Embryonic facial prominence (tissue), 1 donor: ENCODE measurements around the gene PLAU.

Experiments used
- DNase-seq: peaks from one replicate; pipeline ENCODE4 v3.0.0-alpha.2; 2016; ENCODE audit errors: extremely low spot score

PLAU gene

DNA sequence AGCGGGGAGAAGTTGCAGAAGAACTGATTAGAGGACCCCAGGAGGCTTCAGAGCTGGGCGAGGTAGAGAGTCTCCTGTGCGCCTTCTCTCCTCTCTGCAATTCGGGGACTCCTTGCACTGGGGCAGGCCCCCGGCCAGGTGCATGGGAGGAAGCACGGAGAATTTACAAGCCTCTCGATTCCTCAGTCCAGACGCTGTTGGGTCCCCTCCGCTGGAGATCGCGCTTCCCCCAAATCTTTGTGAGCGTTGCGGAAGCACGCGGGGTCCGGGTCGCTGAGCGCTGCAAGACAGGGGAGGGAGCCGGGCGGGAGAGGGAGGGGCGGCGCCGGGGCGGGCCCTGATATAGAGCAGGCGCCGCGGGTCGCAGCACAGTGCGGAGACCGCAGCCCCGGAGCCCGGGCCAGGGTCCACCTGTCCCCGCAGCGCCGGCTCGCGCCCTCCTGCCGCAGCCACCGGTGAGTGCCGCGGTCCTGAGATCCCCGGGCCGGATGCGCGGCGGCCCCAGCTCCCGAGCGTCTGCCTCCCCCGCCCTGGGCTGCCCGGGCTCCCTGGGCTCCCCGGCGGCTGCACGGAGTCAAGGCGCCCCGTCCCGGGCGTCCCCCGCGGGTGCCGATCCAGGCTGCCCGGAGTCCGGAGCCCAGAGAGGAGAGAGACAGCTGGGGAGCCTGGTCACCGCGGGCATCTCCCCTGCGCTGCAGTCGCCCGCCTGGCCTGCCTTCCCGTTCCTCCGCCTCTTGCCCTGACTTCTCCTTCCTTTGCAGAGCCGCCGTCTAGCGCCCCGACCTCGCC lies at the start of gene PLAU:
Gene PLAU (plus strand): TSS at position 369 of the 789 bp plus-strand sequence. CDS start 424 bp downstream, outside the sequence.
- no peak for DNase-seq

DNA sequence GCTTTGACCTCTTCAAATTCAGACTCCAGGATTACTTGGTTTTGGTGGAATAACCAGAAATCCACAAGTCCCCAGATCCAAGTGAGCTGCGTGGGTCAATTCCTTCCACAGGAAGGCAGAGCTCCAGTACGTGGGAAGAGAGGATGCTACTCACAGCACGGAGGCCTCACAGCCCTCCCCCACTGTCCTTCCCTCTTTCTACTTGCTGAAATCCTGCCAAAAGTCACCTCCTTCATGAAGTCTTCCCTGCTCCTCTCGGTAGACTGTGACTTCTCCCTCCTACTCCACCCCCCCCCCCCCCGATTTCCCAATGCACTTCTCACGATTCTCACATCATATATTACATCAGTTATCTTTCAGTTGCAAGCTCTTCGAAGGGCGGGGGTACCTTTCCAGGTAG lies 48.9 kb upstream of the PLAU start:
- no peak for DNase-seq

DNA sequence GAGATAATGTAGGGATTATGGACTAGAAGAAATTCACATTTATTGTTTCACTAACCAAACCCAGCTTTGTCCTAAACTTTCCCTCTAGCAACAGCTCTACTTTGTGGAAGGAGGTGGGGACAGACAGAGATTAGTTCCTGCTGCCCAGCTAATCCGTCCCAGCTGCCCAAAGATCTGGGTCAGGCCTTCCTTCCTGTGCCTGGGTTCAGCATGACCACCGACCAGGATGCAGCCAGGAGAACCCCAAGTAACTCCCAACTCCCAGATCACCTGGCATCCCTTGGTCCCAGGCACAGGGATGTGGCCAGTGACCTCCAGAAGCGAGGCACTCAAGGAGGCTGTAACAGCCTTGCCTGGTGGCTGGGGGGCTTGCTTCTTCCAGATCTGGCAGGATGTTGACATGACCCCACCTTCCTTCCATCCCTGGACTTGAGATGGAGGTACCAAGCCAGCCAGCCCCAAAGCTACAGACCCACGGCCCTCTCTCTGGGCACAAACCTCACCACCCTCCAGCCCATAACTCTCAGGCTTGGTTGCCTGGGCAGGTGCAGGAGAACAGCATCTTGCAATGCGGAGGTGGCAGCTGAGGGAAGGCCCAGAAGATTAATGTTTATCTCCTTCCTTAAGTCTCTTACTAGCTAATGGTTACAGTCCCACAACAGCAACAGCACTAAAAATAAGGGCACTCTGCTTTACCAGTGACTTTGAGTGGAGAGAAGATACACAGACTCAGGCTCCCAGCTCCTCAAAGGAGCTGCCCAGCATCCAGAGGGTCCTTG lies 47.7 kb upstream of the PLAU start:
- DNase-seq, result no peak

DNA sequence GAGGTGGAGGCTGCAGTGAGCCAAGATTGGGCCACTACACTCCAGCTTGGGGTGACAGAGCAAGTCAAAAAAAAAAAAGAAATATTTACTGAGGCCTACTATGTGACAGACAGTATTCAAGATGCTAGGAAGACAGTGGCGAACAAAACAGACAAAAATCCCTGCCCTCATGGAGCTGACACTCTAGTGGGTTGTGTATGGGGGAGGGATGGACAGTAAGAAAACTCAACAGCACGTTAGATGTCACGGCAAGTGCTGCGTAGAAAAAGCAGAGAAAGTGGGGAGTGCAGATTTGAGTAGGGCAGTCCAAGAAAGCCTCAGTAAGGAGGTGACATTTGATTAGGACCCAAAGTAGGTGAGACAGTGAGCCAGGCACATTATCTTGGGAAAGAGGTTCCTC lies 46.7 kb upstream of the PLAU start:
- no peak for DNase-seq

DNA sequence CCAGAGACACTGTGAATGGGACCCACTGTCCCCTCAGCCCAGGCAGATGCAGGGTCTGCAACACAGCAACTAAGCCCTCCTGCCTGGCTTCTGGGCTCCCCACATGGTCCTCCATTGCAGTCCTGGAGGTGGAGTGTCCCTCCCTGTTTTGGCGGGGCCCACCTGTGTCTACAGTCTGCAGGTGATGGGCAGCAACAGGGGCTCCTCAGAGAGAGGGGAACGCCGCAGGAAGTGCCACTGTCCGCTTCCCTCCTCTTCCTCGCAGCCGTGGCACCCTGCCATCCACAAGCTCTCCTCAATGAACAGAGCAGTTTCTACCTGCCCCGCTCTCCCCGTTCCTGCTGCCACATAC lies 45.8 kb upstream of the PLAU start:
- DNase-seq, result no peak

DNA sequence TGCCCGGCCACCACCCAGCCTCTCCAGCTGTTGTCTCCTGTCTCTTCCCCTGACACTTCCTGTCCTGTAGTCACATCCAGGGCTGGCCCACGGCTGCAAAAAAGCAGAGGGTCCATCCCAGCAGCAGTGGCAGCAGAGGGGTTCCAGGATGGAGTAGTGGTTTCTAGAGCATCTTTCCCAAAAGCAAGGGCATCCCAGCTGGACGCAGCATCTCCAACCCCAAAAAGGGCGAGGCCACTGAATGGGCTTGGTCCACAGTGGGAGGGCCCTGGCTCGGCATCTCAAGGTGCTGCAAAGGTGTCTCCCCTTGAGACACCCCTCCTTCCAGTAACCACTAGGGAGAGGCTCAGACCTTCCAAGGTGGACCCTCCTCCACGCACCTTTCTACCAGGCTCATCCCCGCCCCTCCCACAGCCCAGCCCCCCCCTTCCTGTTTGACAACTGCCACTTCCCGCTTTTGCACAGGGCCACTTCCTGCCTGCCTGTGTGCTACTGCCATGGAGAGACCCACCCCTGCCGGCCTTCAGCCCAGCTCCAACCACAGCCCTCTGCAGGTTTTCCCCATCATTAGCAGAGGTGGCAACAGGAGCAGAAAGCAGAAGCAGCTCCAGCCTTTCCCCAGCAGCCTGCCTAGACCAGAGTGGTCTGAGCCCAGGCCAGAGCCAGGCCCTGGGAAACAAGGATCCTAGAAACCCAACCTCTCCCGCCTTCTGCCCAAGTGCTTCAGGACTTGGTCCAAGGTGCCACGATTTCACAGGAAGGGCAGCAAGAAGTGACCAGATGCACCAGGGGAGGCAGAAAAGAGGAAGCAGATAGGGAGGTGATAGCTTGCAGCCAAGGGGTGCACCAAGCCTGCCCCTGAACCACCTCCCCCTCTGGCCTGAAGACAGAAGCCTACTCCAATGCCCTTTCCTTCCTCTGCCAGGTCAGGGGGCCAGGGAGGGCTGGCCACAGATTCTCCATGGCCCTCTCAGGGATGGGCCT lies 45.2 kb upstream of the PLAU start:
- no peak for DNase-seq

DNA sequence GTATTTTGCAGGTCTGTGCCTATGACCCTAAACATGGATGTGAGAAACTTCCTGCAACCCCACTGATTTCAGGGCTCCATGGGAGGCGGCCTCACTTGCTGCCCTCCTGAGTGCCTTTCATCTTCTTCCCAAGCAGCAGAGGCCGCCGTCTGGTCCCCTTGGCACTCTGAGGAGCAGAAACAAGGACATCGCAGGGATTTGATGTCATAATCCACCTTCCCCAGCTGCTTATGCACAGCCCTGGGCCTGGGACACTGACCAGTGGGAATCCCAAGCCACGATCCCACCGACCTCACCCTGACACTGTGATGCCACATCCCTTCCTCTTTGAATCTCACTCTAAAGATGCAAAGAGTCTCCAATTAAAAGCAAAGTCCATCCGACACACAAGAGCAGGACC lies 44.3 kb upstream of the PLAU start:
- DNase-seq, result no peak

DNA sequence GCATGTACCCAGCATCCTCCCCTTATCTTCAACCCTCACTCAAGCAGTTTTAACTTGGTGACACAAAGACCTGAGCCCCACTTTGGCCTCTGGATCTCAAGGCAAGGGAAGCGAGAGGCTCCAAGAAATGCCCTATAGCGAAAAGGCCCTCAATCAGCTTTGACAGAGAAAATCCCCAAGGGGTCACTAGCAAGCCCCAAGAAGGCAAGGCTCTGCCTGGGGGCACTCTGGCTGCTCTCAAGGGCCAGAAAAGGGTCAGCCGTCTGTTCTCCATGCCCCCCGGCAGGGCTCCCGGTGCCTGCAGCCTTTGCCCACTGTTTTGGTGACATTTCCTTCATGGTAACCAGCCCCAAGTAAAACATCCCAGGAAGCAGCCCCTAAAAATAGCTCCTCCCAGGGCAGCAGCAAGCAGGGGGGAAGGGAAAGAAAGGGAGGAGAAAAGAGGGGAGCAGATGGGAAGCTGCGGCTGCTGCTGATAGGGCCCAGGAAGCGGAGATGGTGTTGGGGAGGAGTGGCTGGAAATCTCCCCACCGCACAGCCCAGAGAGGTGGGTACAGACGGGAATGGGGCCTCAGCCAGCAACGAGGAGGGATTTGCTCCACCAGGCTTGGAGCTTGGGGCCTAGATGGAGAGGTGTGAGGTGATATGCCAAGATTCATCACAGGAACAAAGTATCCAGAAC lies 43.7 kb upstream of the PLAU start:
- DNase-seq, result no peak

DNA sequence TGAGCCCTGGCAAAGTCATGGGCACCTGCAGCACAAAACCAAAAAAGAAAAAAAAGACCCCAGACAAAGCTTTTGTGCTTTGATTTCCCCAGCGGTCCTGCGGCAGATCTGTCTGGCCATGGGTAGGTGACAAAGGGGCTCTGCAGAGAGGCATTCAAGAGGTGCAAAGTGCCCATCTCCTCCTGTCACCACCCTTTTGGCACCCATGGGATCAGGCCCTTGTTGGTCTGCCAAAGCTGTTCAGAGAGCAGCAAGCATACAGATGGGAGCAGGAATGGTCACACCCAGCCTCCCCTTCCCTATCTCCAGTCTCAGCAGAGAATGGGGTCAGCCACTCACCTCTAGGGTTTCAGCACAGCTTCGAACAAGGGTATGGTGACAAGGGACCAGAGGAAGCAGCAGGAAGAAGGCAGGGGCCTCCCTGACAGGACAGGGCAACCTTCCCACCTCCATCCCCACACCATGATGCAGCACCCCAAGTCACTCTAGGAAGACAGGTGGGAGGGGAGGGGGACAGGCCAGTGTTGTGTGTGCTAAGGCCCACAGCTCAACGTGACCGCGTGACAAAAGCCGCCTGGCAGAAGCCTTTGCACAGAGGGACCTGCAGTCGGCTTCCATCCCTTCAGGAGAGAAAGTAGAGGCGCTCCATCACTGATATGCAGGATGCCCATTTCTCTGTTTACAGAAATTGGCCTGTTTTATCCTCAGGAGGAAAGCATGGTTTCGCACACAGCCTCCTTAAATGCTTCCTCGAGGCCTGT lies 42.9 kb upstream of the PLAU start:
- DNase-seq, result no peak

DNA sequence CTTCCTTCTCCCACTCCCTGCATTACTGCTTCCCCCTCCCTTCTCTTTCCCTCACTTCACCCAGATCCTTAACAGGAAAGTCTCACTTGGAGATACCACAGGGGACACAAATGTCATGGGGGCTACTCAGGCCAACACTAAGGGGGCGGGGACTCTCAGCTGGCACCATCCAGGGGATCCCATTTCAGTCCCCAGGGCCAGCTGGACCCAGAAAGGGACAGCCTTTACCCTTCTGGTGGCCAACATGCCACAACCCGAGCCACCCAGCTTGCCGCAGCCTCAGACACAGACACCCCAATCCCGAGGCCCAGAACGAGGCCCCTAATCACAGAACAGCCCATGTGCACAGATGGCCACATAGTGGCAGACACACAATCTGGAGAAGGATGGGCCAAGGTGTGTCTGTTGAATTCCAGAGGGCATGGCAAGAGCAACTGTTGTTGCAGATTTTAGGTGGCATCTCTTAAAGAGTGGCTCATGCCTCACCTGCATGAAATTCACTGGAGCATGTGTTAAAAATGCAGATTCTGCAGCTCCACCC lies 42.2 kb upstream of the PLAU start:
- no peak for DNase-seq

DNA sequence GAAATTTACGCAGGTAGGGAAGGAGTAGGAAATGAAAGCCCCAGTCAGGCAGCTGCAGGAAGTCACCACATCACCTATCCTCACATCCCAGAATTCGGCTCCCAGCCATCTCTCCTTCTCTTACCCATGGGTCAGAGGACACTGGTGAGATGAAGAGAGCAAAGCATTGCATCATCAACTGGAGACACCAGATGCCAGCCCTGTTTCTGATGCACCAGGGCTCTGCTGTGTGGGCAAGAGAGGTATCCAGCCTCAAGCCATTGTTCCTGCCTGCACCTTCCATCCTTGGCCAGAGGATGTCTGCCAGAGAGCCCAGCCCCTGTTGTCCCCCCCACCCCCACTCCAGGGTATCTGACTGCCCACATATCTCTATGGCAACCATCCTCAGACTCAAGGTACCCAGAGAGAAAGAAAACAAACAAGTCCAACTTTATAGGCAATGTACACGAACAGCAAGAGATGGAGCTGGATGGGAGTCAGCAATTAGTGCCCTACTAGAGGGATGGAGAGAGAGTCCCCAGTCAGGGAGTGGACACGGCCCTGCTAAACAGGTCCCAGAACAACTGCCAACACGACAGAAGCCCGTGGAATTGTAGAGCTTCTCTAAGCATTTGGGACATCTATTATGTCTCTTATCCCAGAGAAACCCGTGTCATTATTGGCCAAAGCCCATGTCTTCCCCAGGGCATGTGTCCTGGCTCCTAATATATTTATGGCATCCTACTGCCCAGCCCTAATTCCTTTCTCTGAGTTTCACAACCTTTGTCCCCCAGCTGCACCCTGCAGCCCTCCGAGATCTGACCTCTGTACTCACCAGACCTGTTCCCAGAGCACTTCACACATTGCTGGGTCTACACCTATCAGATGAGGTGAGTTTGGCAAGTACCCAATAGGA lies 39.4 kb upstream of the PLAU start:
- DNase-seq, result no peak

DNA sequence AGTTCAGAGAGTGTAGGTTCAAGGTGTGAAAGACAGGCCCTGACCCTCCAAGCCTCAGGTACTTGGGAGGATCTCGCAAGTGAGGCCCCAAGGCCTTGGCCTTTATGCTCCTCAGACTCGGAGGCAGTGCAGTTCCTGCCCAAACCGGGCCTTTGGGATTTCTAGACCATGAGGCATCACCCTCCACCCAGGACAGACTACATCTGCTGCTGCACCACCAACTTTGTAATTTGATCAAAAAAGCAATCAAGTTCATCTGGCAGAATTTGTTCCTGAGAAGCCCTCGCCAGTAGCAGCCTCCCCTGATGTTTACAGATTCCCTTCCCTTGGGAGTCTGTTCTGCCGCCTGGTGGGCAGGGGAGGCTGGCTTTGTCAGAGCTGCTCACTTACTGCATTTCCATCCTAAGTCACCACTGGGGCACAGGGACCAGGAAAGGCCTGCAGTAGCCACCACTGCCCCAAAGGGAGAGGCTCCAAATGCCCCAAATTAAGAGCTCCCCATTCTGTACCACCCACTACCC lies 38.7 kb upstream of the PLAU start:
- no peak for DNase-seq

DNA sequence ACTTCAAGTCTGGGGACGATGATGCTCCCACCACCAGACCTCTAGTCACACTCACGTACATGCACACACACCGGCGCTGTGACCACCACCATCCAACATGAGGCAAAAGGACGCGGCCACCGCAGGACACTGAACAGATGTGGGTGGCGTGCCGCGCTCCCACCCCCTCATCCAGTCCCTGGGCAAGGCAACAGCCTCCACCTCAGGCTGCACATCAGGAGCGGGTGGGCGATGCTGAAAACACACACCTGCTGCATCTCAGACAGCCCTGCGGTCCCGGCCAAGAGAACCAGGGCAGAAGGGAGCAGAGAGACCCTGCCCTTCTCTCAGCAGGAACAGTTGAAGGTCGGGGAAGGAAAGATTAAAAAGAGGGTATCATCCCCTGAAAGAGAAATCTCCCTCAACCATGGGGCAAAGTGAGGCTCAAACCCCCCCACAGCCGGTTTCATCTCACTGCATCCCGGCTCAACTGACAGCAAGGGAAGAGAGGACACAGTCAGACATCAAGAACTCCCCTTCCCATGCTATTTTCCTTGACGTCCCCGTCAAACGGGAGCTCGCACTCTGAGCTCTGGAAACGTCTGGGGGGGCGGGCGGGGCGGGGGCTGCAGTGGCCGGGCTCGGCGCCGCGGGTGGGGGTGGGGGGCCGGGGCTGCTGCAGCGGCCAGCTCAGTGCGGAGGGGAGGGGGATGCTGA lies 37.6 kb upstream of the PLAU start:
- DNase-seq, result no peak

DNA sequence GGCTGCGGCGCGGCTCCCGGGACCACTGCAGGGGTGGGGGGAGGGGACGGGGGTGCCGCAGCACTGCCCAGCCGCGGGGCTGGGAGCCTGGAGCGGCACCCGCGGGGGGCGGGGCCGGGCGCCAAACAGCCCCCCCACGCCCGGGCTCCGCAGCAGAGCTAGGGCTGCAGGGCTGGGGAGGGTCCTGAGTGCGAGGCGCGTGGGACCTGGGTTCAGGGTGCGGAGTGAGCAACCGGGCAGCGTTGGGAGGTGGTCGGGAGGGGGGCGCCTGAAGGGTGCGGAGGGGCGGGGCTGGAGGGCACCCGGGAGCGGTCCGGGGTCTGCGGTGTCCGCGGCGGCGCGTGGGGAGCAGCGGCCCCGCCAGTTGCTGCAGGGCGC lies 37.1 kb upstream of the PLAU start:
- no peak for DNase-seq

DNA sequence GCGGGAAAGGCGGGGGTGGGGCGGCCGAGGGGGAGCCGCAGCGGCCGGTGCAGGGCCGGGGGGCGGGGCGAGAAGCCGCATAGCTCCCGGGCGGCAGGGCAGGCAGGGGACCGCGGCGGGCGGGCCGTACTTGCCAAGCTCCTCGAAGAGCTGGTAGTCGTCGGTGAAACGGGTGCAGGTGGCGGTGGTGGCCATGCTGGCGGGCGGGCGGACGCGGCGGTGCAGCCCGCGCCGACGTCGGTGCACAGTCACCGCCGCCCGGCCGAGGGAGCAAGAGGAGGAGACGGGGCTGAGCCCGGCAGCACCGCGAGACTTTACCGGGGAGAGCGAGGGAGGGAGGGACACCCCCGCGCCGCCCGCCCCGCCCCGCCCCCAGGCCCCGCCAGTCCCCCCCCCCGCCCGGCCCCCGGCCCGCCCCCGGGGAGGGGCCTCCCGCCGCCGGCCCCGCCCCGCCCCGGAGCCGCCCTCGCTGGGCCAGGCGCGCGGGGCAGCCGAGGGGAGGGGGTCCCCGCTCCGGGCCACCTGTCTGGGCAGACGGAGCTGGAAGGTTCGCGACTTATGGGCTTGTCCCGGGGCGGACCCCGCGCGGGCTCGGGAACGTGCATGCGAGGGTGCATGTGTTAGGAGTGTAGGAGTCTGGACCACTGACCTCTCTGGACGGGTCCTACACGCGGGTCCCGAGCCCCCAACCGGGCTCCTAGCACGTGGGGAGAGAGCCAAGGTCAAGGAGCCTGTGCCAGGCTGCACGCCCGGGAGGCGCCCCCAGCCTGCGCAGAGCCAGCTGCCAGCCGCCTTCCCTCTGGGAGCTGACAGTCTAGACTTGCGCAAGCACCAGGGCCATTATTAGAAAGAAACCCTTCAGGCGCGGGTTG lies 36.4 kb upstream of the PLAU start, which contains the start of gene CAMK2G:
Gene CAMK2G (minus strand): TSS at position 289 of the 872 bp plus-strand sequence. CDS start 94 bp downstream, at position 195.
- DNase-seq, result peak; percentile 67

DNA sequence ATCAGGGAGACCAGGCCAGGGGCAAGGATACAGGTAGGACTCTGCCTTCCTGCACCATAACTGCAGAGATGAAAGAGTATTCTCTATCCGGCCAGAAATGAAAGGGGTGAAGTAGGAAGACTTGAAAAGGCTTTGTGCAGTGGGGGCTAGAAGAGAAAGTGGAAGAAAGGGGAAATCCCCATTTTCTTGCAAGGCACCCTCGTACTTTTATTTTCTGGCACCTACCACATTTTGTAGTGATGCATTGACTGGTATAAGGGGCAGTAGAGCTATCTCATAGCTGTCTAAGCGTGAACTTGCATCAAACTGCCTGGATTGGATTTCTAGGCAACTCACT lies 35.8 kb upstream of the PLAU start:
- no peak for DNase-seq

DNA sequence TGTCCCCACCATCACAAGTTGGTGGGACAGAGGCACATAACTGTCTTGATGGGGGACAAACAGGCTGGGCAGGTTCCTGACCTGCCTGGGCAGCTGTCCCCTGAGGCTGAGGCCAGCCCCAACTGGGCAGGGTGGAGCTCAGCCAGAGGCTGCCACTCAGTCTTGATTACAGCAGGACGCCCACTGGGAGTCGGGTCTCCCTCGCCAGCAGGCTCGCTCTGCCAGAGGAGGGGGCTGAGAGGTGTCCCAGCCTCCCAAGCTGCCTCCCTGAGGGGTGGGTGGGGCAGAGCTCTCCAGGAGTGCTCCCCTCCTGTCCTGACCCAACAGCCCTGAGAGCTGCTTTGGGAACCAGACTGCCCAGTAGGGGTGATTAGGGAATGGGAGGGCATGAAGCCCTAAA lies 34.8 kb upstream of the PLAU start:
- no peak for DNase-seq

DNA sequence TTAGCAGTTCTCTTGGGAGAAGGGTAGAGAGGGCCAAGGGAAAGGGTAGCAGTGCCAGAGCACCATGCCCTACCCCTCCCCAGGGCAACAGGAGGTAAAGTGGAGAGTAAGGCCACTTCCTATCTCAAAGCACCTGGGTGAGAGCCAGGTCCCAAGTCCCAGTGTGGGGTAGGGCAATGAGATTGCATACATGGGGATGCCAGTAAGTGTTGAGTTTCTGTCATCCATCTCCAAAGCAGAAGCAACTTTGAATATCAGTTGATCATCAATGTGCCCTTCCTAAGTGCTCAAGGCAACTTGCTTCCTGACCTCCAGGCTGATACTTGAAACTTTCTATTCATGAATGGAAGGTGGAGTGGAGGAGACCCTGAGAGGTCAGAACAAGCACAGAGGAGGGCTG lies 34.4 kb upstream of the PLAU start:
- no peak for DNase-seq
